ENCODE results near the gene POLDIP3. TPM values are rescaled to one million over a fixed set of nuclear protein-coding genes. Genes with fewer than 3 reads are reported as not detected.

Gene POLDIP3
- total and polyA plus RNA-seq, 2 donors (not counting 3 experiments of a cell fraction or from before 2014, with no cell fraction given) = 29.3 to 60.4 TPM

DNA sequence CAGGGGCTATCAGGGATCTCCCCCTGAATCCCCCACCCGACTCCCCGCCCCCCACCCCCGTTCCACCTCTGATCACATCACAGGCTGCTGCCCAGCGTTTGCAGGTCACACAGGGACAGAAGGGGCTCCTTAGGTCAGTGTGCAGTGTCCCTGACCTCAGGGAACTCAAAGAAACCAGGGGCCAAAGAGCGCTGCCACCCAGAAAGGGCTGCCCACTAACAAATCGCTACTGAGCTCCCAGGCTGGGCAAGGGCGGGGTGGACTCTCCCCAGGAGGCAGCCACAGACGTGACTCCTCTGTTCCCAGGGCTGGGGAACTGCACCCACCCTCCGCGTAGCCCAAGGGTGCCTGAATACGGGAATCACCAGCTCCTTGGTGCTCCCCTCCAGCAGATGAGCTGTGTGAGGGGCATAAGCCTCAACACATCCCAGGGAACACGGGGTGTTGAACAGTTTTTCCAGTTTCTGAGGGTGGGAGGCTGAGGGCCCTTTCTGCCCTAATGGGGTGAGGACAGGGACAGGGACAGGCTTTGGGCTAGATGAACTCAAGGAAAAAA is 9.9 kb upstream of the POLDIP3 start:
- Histone ChIP-seq H4K20me1 (replicated peaks; ENCODE audit: control insufficient read depth, extremely low read depth, insufficient read depth, low read length) (no peaks in the 10 kb centered on the region), H3K4me1 (ENCODE audit: control insufficient read depth, extremely low read depth, insufficient read depth, low read length) (no peaks in the 10 kb centered on the region), H3K27ac (ENCODE audit: insufficient read depth, low read depth, low read length) (no peak overlapping the region), H3K4me3 (replicated peaks in 1 of 3; ENCODE audit: insufficient read depth in 1 of 3, low read depth in 1 of 3, low read length in 3 of 3) (no peak overlapping the region), H3K9ac (replicated peaks; ENCODE audit: extremely low read depth, insufficient read depth, low read length) (no peak overlapping the region), H2AFZ (ENCODE audit: low read depth, low read length) (no peak overlapping the region), H3K79me2 (ENCODE audit: control insufficient read depth, insufficient read depth, low read length) (no peaks in the 10 kb centered on the region), H3K4me2 (ENCODE audit: insufficient read depth, low read length) (no peak overlapping the region), H3K9me3 (replicated peaks; ENCODE audit: control insufficient read depth, insufficient read depth, low read length) (no peaks in the 10 kb centered on the region), H3K27me3 (ENCODE audit: control insufficient read depth in 2 of 2, insufficient read depth in 2 of 2, low read length in 2 of 2) (no peaks in the 10 kb centered on the region), H3K36me3 (ENCODE audit: control insufficient read depth in 2 of 2, extremely low read depth in 1 of 2, insufficient read depth in 2 of 2, low read length in 2 of 2) (peaks cover 6 to 45% of the 10 kb centered on the region in 2 experiments), H3K9me1 (replicated peaks; ENCODE audit: control insufficient read depth, extremely low read depth, insufficient read depth, low read length) (no peaks in the 10 kb centered on the region)
- dilution Hi-C loops (cut with MboI; ENCODE audit: extremely low pct_ligation_motif_present, low sequenced_read_pairs) (no loop called here), intact Hi-C loops (cut with micrococcal nuclease) (no loop called here)
- TF ChIP-seq FOS (IDR thresholded peaks at IDR 0.05; ENCODE audit: borderline replicate concordance, insufficient read depth, low read length) = no peak
- no peak for TF ChIP-seq JUN (IDR thresholded peaks at IDR 0.05; ENCODE audit: borderline replicate concordance, insufficient read depth, insufficient read length, low read depth)
- TF ChIP-seq, protein P1, sequence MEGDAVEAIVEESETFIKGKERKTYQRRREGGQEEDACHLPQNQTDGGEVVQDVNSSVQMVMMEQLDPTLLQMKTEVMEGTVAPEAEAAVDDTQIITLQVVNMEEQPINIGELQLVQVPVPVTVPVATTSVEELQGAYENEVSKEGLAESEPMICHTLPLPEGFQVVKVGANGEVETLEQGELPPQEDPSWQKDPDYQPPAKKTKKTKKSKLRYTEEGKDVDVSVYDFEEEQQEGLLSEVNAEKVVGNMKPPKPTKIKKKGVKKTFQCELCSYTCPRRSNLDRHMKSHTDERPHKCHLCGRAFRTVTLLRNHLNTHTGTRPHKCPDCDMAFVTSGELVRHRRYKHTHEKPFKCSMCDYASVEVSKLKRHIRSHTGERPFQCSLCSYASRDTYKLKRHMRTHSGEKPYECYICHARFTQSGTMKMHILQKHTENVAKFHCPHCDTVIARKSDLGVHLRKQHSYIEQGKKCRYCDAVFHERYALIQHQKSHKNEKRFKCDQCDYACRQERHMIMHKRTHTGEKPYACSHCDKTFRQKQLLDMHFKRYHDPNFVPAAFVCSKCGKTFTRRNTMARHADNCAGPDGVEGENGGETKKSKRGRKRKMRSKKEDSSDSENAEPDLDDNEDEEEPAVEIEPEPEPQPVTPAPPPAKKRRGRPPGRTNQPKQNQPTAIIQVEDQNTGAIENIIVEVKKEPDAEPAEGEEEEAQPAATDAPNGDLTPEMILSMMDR (IDR thresholded peaks at IDR 0.05; ENCODE audit: extremely low read depth in 1 of 2, insufficient read depth in 1 of 2, low read depth in 1 of 2, low read length in 2 of 2) = no peak
- TF ChIP-seq EZH2 (IDR thresholded peaks at IDR 0.05; ENCODE audit: borderline replicate concordance, low read depth, low read length, severe bottlenecking) = no peak
- no peak for TF ChIP-seq POLR2A (IDR thresholded peaks at IDR 0.05; ENCODE audit: low read depth, low read length)
- TF ChIP-seq POLR2AphosphoS5 (IDR thresholded peaks at IDR 0.05; ENCODE audit: insufficient read depth, low read depth, low read length) = no peak
- TF ChIP-seq, protein P2, sequence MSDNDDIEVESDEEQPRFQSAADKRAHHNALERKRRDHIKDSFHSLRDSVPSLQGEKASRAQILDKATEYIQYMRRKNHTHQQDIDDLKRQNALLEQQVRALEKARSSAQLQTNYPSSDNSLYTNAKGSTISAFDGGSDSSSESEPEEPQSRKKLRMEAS (IDR thresholded peaks at IDR 0.05; ENCODE audit: insufficient read depth, insufficient read length) = no peak
- no peak for TF ChIP-seq GATA2 (IDR thresholded peaks at IDR 0.05; ENCODE audit: insufficient read depth, insufficient read length, low read depth, low read length)
- no TSS peak for BruUV-seq (replicated peaks)
- POLR2A ChIA-PET = interaction anchor here (0.6 kb wide), 1 partner anchor 391 kb away, joined by 4 read pairs; the partner anchor contains the start of gene PACSIN2
- no peak for DNase-seq (ENCODE audit: low read depth, low spot score)
- FAIRE-seq = no peak
- CTCF ChIA-PET = interaction anchor here (1.2 to 3.0 kb wide), 2 partner anchors 9 to 195 kb away, joined by 3 to 17 read pairs; partner anchors contain the start of gene POLDIP3
